Neural progenitor cell (in vitro differentiated cells): Measurements from ENCODE around the gene LRCOL1. TPM values are rescaled to one million over a fixed set of nuclear protein-coding genes. Genes with fewer than 3 reads are reported as not detected.

Source experiments
- DNase-seq: peaks from one replicate; pipeline ENCODE4 v3.0.0-alpha.2; 2016; ENCODE audit warnings: low spot score
- H2AFZ ChIP-seq: fragments of 200-600 bp; sonication (generic); replicated peaks from 2 replicates; pipeline ENCODE4 v1.6.1; 2016; ENCODE audit warnings: antibody characterized with exemption
- H3F3A ChIP-seq: fragments of 200-600 bp; sonication (generic); 2 replicates; pipeline ENCODE4 v1.6.1; 2016; ENCODE audit warnings: antibody characterized with exemption, low read depth
- H3K27ac ChIP-seq: fragments of 200-600 bp; sonication (generic); 2 replicates; pipeline ENCODE4 v1.5.1; 2016; ENCODE audit warnings: mild to moderate bottlenecking
- H3K27me3 ChIP-seq: fragments of 200-600 bp; sonication (generic); 2 replicates; pipeline ENCODE4 v1.6.1; 2016; ENCODE audit warnings: mild to moderate bottlenecking, moderate library complexity
- H3K36me3 ChIP-seq: fragments of 200-600 bp; sonication (generic); 2 replicates; pipeline ENCODE4 v1.5.1; 2016
- H3K4me1 ChIP-seq: fragments of 200-600 bp; sonication (generic); 2 replicates; pipeline ENCODE4 v1.6.1; 2016; ENCODE audit warnings: mixed run types
- H3K4me2 ChIP-seq: fragments of 200-600 bp; sonication (generic); 2 replicates; pipeline ENCODE4 v1.6.1; 2016
- H3K4me3 ChIP-seq: fragments of 200-600 bp; sonication (generic); 2 replicates; pipeline ENCODE4 v1.5.1; 2016
- H3K79me2 ChIP-seq: fragments of 200-600 bp; sonication (generic); 2 replicates; pipeline ENCODE4 v1.6.1; 2016; ENCODE audit warnings: low read depth
- H3K9ac ChIP-seq: fragments of 200-600 bp; sonication (generic); 2 replicates; pipeline ENCODE4 v1.6.1; 2016
- H3K9me3 ChIP-seq: fragments of 200-600 bp; sonication (generic); 2 replicates; pipeline ENCODE4 v1.5.1; 2016; ENCODE audit warnings: low read depth
- H4K20me1 ChIP-seq: fragments of 200-600 bp; sonication (generic); 2 replicates; pipeline ENCODE4 v1.6.1; 2016; ENCODE audit warnings: low read depth
- H3K27ac Mint-ChIP-seq: 3 replicates; pipeline ENCODE4 v1.8.0; 2021; ENCODE audit warnings: mixed read lengths
- H3K27me3 Mint-ChIP-seq: 2 replicates; pipeline ENCODE4 v1.8.0; 2022; ENCODE audit warnings: low read depth, mild to moderate bottlenecking, inconsistent platforms, moderate library complexity, mixed read lengths; ENCODE audit not compliant: insufficient read depth
- H3K36me3 Mint-ChIP-seq: 3 replicates; pipeline ENCODE4 v1.8.0; 2021; ENCODE audit warnings: mixed read lengths
- H3K4me1 Mint-ChIP-seq: 3 replicates; pipeline ENCODE4 v1.8.0; 2021; ENCODE audit warnings: mixed read lengths
- H3K4me3 Mint-ChIP-seq: 3 replicates; pipeline ENCODE4 v1.8.0; 2021; ENCODE audit warnings: mild to moderate bottlenecking, moderate library complexity, mixed read lengths
- H3K9me3 Mint-ChIP-seq: 3 replicates; pipeline ENCODE4 v1.8.0; 2020; ENCODE audit warnings: mixed read lengths
- CTCF ChIP-seq: fragments of 200-600 bp; sonication (generic); IDR thresholded peaks from 2 replicates; pipeline ENCODE4 v1.5.1; 2017; ENCODE audit warnings: antibody characterized with exemption, mild to moderate bottlenecking
- EZH2 ChIP-seq: fragments of 200-600 bp; sonication (generic); IDR thresholded peaks from 2 replicates; pipeline ENCODE4 v1.6.1; 2017; ENCODE audit warnings: antibody characterized with exemption, mild to moderate bottlenecking, moderate library complexity
- EZH2phosphoT487 ChIP-seq: fragments of 200-600 bp; sonication (generic); IDR thresholded peaks from 2 replicates; pipeline ENCODE4 v1.6.1; 2017; ENCODE audit warnings: antibody characterized with exemption
- microRNA-seq: library from miRNA; unstranded; fragments of <30 nt; microRNA quantifications from one replicate; pipeline ENCODE4, GENCODE V29; 2016
- small RNA-seq: library from RNA; depleted of rRNA; stranded (forward); fragments of <200 nt; gene quantifications from one replicate; pipeline ENCODE3, GENCODE V24; 2015
- total RNA-seq: library from RNA; depleted of rRNA; stranded (reverse); fragments of >200 nt; gene quantifications from 2 replicates; pipeline ENCODE4 v1.2.3, GENCODE V29; 2015; ENCODE audit warnings: low replicate concordance

The LRCOL1 gene
- total RNA-seq, 1 donor from 2014 or later: not detected

GRCh38 chr12:132555686-132556085 is 54.7 kb downstream of the LRCOL1 start:
- no peaks in the 10 kb centered on the region for H3K9me3 ChIP-seq
- peaks cover 17% of the 10 kb centered on the region for H4K20me1 ChIP-seq
- no peak overlapping the region for H3K27ac ChIP-seq
- peaks cover 9% of the 10 kb centered on the region for H3K27me3 Mint-ChIP-seq
- peaks cover 85% of the 10 kb centered on the region for H3K27me3 ChIP-seq
- no peak overlapping the region for H3K4me3 ChIP-seq
- H2AFZ ChIP-seq: no peak overlapping the region
- H3K9me3 Mint-ChIP-seq: no peaks in the 10 kb centered on the region
- H3K9ac ChIP-seq: no peak overlapping the region
- peaks cover 18% of the 10 kb centered on the region for H3F3A ChIP-seq
- peaks cover 2% of the 10 kb centered on the region for H3K79me2 ChIP-seq
- H3K27ac Mint-ChIP-seq: no peak overlapping the region
- no peak for TF ChIP-seq EZH2phosphoT487
- TF ChIP-seq EZH2: no peak
- no peak for TF ChIP-seq CTCF
- H3K4me2 ChIP-seq: no peak overlapping the region
- H3K36me3 Mint-ChIP-seq: no peaks in the 10 kb centered on the region
- H3K4me3 Mint-ChIP-seq: no peak overlapping the region
- peaks cover 13% of the 10 kb centered on the region for H3K4me1 Mint-ChIP-seq
- no peak for DNase-seq
- H3K36me3 ChIP-seq: no peaks in the 10 kb centered on the region
- H3K4me1 ChIP-seq: peaks cover 11% of the 10 kb centered on the region

- Histone ChIP-seq H3K27me3 (peaks cover 91% of the 10 kb centered on the region), H3K4me3 (no peak overlapping the region), H3K9ac (no peak overlapping the region), H4K20me1 (peaks cover 21% of the 10 kb centered on the region), H3K79me2 (no peaks in the 10 kb centered on the region), H3K4me1 (peaks cover 18% of the 10 kb centered on the region), H3K9me3 (no peaks in the 10 kb centered on the region), H3K36me3 (no peaks in the 10 kb centered on the region), H3F3A (peaks cover 16% of the 10 kb centered on the region), H3K27ac (no peak overlapping the region), H3K4me2 (no peak overlapping the region), H2AFZ (no peak overlapping the region)
- peaks cover 19% of the 10 kb centered on the region for H3K4me1 Mint-ChIP-seq
- no peak overlapping the region for H3K27ac Mint-ChIP-seq
- no peaks in the 10 kb centered on the region for H3K36me3 Mint-ChIP-seq
- no peak for TF ChIP-seq EZH2
- TF ChIP-seq EZH2phosphoT487: no peak
- peak; percentile 47 for TF ChIP-seq CTCF
- H3K9me3 Mint-ChIP-seq: no peaks in the 10 kb centered on the region
- peak; percentile 44 for DNase-seq
- peaks cover 13% of the 10 kb centered on the region for H3K27me3 Mint-ChIP-seq
- peak overlapping the region; percentile 24 for H3K4me3 Mint-ChIP-seq
Measured at GRCh38 chr12:132554845-132555630, 55.3 kb downstream of the LRCOL1 start.

Small RNA genes lying within 50 kb of the gene (microRNA-seq; reads per million reads assigned to microRNA genes)
- 0.91 reads per million for gene MIR6763

Small RNA genes lying within 50 kb of the gene (small RNA-seq; reads per million reads assigned to genes)
- gene MIR6763: not detected

Other genes with a start within 250 kb of the LRCOL1 start
- 7.4 and 30.6 TPM in 2 replicates for gene FBRSL1, start 120.4 kb downstream of the LRCOL1 start, total RNA-seq
- gene P2RX2, start 8.2 kb upstream of the LRCOL1 start, total RNA-seq: 0.15 TPM in 1 of 2 replicates, not detected in the other
- gene POLE, start 76.8 kb upstream of the LRCOL1 start, total RNA-seq: 46.8 and 69.7 TPM in 2 replicates
- gene PXMP2, start 77.0 kb upstream of the LRCOL1 start, total RNA-seq: 18.5 and 18.6 TPM in 2 replicates
- gene PGAM5, start 100.3 kb upstream of the LRCOL1 start, total RNA-seq: 41.3 and 49.2 TPM in 2 replicates
- 59.1 and 65.7 TPM in 2 replicates for gene ANKLE2, start 151.2 kb upstream of the LRCOL1 start, total RNA-seq
- gene GOLGA3, start 218.3 kb upstream of the LRCOL1 start, total RNA-seq: 8.5 and 19.4 TPM in 2 replicates